HepG2 (cell line): Measurements from ENCODE around the gene RILP. TPM values are rescaled to one million over a fixed set of nuclear protein-coding genes. Genes with fewer than 3 reads are reported as not detected.

ENCODE experiments used
- ARNTL ChIP-seq: sonication (generic); formaldehyde crosslinking; IDR thresholded peaks from 2 replicates; pipeline ENCODE4 v1.4.0; 2020; ENCODE audit warnings: mild to moderate bottlenecking, missing genetic modification reagents
- CREM ChIP-seq, 2 experiments: sonication (generic) in 1 of 2; formaldehyde crosslinking in 1 of 2; IDR thresholded peaks; 2 replicates each; pipeline versions ENCODE4 v1.4.0 to v1.6.1; 2016 to 2020; ENCODE audit warnings: antibody characterized with exemption in 1 of 2, mild to moderate bottlenecking in 1 of 2, missing genetic modification reagents in 1 of 2
- FOXK1 ChIP-seq: sonication (generic); formaldehyde crosslinking; IDR thresholded peaks from 2 replicates; pipeline ENCODE4 v1.4.0; 2020; ENCODE audit warnings: low read depth, missing genetic modification reagents, borderline replicate concordance
- GABPA ChIP-seq, 2 experiments: IDR thresholded peaks; 2 replicates each; pipeline ENCODE4 v1.6.1; 2011 to 2016; ENCODE audit warnings: low read depth in 2 of 2, low read length in 1 of 2, missing biosample characterization in 1 of 2, missing genetic modification characterization in 1 of 2
- IRF2 ChIP-seq: IDR thresholded peaks from 2 replicates; pipeline ENCODE4 v1.6.1; 2018; ENCODE audit warnings: missing genetic modification reagents, missing compliant biosample characterization
- MED13 ChIP-seq: sonication (generic); formaldehyde crosslinking; IDR thresholded peaks from 2 replicates; pipeline ENCODE4 v1.5.0; 2020; ENCODE audit warnings: missing genetic modification reagents
- NFYB ChIP-seq: sonication (generic); formaldehyde crosslinking; IDR thresholded peaks from 2 replicates; pipeline ENCODE4 v1.4.0; 2020; ENCODE audit warnings: missing genetic modification reagents
- NR2F6 ChIP-seq, 2 experiments: IDR thresholded peaks; 2 replicates each; pipeline ENCODE4 v1.6.1; 2016; ENCODE audit warnings: antibody characterized with exemption in 1 of 2, mild to moderate bottlenecking in 1 of 2
- PAWR ChIP-seq: sonication (generic); formaldehyde crosslinking; IDR thresholded peaks from 2 replicates; pipeline ENCODE4 v1.4.0; 2020; ENCODE audit warnings: missing genetic modification reagents, mild to moderate bottlenecking, borderline replicate concordance
- RXRB ChIP-seq: IDR thresholded peaks from 2 replicates; pipeline ENCODE4 v1.6.1; 2016; ENCODE audit warnings: borderline replicate concordance, missing genetic modification reagents, missing compliant biosample characterization
- STAT5B ChIP-seq: sonication (generic); formaldehyde crosslinking; IDR thresholded peaks from 2 replicates; pipeline ENCODE4 v1.4.0; 2020; ENCODE audit warnings: missing genetic modification reagents
- TMF1 ChIP-seq: sonication (generic); formaldehyde crosslinking; IDR thresholded peaks from 2 replicates; pipeline ENCODE4 v1.8.1; 2022; ENCODE audit warnings: low read depth, missing genetic modification reagents
- ZNF121 ChIP-seq: sonication (generic); formaldehyde crosslinking; IDR thresholded peaks from 2 replicates; pipeline ENCODE4 v1.5.0; 2020; ENCODE audit warnings: mild to moderate bottlenecking, missing genetic modification reagents
- ZNF138 ChIP-seq: sonication (generic); formaldehyde crosslinking; IDR thresholded peaks from 2 replicates; pipeline ENCODE4 v1.5.0; 2020; ENCODE audit warnings: mild to moderate bottlenecking, low read depth, missing genetic modification reagents
- ZNF451 ChIP-seq: sonication (generic); formaldehyde crosslinking; IDR thresholded peaks from 2 replicates; pipeline ENCODE4 v1.5.0; 2020; ENCODE audit warnings: mild to moderate bottlenecking, missing genetic modification reagents
- ZNF468 ChIP-seq: sonication (generic); formaldehyde crosslinking; IDR thresholded peaks from 2 replicates; pipeline ENCODE4 v1.8.0; 2022; ENCODE audit warnings: mild to moderate bottlenecking, moderate library complexity, missing genetic modification reagents
- ZNF543 ChIP-seq: sonication (generic); formaldehyde crosslinking; IDR thresholded peaks from 2 replicates; pipeline ENCODE4 v1.4.0; 2020; ENCODE audit warnings: mild to moderate bottlenecking, missing genetic modification reagents
- ZNF546 ChIP-seq: sonication (generic); formaldehyde crosslinking; conservative IDR thresholded peaks from 2 replicates; pipeline ENCODE4 v1.8.1; 2023; ENCODE audit warnings: mild to moderate bottlenecking, missing genetic modification reagents
- ZNF562 ChIP-seq: sonication (generic); formaldehyde crosslinking; IDR thresholded peaks from 2 replicates; pipeline ENCODE4 v1.8.0; 2022; ENCODE audit warnings: missing genetic modification reagents, borderline replicate concordance
- ZNF563 ChIP-seq: sonication (generic); formaldehyde crosslinking; IDR thresholded peaks from 2 replicates; pipeline ENCODE4 v1.8.0; 2022; ENCODE audit warnings: mild to moderate bottlenecking, moderate library complexity, missing genetic modification reagents
- ZNF570 ChIP-seq: sonication (generic); formaldehyde crosslinking; IDR thresholded peaks from 2 replicates; pipeline ENCODE4 v1.4.0; 2020; ENCODE audit warnings: mild to moderate bottlenecking, missing genetic modification reagents, borderline replicate concordance
- ZNF598 ChIP-seq: sonication (generic); formaldehyde crosslinking; IDR thresholded peaks from 2 replicates; pipeline ENCODE4 v1.5.1; 2020; ENCODE audit warnings: mild to moderate bottlenecking, missing genetic modification reagents, borderline replicate concordance
- ZNF720 ChIP-seq: sonication (generic); formaldehyde crosslinking; IDR thresholded peaks from 2 replicates; pipeline ENCODE4 v1.4.0; 2020; ENCODE audit warnings: missing genetic modification reagents
- polyA plus RNA-seq, 8 experiments: library from polyadenylated mRNA; depleted of rRNA in 3 of 8; stranded (reverse) in 7 of 8; unstranded in 1 of 8; fragments of >200 nt; fragmentation: Illumina TruSeq in 4 of 8; extraction: Trizol in 4 of 8; gene quantifications; 2 replicates each; pipeline versions ENCODE4 v1.2.1 to v1.2.3, GENCODE V29; 2011 to 2016; ENCODE audit warnings: low read depth in 4 of 8, missing spikeins in 1 of 8, mixed read lengths in 1 of 8; ENCODE audit not compliant: insufficient read depth in 1 of 8
- total RNA-seq, 5 experiments: library from RNA; depleted of rRNA; stranded (reverse); fragments of >200 nt; fragmentation: Illumina TruSeq; extraction: Trizol; gene quantifications; 2 replicates each; pipeline ENCODE4 v1.2.3, GENCODE V29; 2016; ENCODE audit warnings: low read depth in 1 of 5
- TF ChIP-seq, protein P1 (sequence below): sonication (generic); formaldehyde crosslinking; IDR thresholded peaks from 2 replicates; pipeline ENCODE4 v1.4.0; 2020; ENCODE audit warnings: missing genetic modification reagents, borderline replicate concordance
- TF ChIP-seq, protein P2 (sequence below): sonication (generic); formaldehyde crosslinking; conservative IDR thresholded peaks from 2 replicates; pipeline ENCODE4 v1.4.0; 2020; ENCODE audit warnings: missing genetic modification reagents

RILP gene
- total and polyA plus RNA-seq, 2 of the 13 experiments (the other 11 are each of a cell fraction or from before 2014, with no cell fraction given) = 6.6 to 8.1 TPM

DNA sequence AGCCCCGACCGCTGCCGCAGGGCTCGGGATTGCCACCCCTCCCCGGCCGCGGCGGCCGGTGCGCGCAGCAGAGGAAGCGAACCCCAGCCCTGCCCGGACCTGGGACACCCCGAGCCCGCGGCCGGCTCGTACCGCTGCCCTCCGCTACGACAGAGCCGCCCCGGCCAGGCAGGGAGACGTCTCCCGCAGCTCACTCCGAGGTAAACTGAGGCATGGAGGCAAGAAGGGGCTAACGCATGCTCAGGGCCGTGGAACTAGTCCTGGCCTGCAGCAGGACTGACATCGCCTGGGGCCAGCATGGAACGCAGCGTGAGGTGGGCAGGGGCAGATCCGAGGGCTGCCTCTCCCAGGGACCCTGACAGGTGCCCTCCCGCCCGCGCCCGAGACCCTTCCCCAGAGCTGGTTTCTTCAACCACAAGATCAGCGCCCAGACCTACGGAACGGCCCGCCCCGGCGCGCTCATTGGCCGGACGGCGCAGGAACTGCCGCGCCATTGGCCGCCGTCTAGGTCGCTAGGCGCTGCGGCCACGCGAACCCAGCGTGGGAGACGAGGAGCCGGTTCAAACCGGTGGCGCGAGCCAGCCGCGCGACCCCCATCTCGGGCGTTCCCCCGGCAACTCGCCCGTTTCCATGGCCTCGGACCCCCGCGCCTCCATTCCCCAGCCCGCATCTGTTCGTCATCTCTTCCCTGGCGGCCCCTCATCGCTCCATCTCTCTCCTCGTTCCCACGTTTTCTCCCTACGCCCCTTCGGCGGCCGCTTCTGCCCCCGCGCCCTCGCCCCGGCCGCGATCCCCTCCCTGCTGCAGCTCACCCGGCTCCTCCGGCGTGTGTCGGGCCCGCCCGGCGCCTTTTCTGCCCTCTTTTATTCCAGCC is 21.4 kb downstream of the RILP start, which contains the start of gene SLC43A2 (continued):
- TF ChIP-seq, protein P1, sequence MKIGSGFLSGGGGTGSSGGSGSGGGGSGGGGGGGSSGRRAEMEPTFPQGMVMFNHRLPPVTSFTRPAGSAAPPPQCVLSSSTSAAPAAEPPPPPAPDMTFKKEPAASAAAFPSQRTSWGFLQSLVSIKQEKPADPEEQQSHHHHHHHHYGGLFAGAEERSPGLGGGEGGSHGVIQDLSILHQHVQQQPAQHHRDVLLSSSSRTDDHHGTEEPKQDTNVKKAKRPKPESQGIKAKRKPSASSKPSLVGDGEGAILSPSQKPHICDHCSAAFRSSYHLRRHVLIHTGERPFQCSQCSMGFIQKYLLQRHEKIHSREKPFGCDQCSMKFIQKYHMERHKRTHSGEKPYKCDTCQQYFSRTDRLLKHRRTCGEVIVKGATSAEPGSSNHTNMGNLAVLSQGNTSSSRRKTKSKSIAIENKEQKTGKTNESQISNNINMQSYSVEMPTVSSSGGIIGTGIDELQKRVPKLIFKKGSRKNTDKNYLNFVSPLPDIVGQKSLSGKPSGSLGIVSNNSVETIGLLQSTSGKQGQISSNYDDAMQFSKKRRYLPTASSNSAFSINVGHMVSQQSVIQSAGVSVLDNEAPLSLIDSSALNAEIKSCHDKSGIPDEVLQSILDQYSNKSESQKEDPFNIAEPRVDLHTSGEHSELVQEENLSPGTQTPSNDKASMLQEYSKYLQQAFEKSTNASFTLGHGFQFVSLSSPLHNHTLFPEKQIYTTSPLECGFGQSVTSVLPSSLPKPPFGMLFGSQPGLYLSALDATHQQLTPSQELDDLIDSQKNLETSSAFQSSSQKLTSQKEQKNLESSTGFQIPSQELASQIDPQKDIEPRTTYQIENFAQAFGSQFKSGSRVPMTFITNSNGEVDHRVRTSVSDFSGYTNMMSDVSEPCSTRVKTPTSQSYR (CRISPR knock-in tag) = no peak
- 0 out of 2 replicates have a peak, but pooled peaks have one; percentile 42 for TF ChIP-seq ZNF546 (CRISPR knock-in tag)
- TF ChIP-seq ZNF563 (CRISPR knock-in tag) = no peak
- 0 out of 2 replicates have a peak, but pooled peaks have one; percentile 54 for TF ChIP-seq ZNF138
- TF ChIP-seq ZNF562 (CRISPR knock-in tag) = no peak
- TF ChIP-seq ZNF451 (CRISPR knock-in tag) = peak; percentile 58; the same call in 1 of the 2 replicates
- TF ChIP-seq CREM (IDR thresholded peaks at IDR 0.05) = no peak
- no peak for TF ChIP-seq CREM (CRISPR knock-in tag; IDR thresholded peaks at IDR 0.05)
- no peak for TF ChIP-seq FOXK1 (CRISPR knock-in tag)
- no peak for TF ChIP-seq ZNF598 (CRISPR knock-in tag)
- no peak for TF ChIP-seq NR2F6 (IDR thresholded peaks at IDR 0.05)
- 0 out of 2 replicates have a peak, but pooled peaks have one; percentile 7 for TF ChIP-seq NR2F6 (CRISPR knock-in tag; IDR thresholded peaks at IDR 0.05)
- TF ChIP-seq MED13 (CRISPR knock-in tag) = peak; percentile 16; the same call in 1 of the 2 replicates
- TF ChIP-seq RXRB = no peak
- TF ChIP-seq, protein P2, sequence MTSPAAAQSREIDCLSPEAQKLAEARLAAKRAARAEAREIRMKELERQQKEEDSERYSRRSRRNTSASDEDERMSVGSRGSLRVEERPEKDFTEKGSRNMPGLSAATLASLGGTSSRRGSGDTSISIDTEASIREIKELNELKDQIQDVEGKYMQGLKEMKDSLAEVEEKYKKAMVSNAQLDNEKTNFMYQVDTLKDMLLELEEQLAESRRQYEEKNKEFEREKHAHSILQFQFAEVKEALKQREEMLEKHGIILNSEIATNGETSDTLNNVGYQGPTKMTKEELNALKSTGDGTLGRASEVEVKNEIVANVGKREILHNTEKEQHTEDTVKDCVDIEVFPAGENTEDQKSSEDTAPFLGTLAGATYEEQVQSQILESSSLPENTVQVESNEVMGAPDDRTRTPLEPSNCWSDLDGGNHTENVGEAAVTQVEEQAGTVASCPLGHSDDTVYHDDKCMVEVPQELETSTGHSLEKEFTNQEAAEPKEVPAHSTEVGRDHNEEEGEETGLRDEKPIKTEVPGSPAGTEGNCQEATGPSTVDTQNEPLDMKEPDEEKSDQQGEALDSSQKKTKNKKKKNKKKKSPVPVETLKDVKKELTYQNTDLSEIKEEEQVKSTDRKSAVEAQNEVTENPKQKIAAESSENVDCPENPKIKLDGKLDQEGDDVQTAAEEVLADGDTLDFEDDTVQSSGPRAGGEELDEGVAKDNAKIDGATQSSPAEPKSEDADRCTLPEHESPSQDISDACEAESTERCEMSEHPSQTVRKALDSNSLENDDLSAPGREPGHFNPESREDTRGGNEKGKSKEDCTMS (CRISPR knock-in tag) = no peak
- peak; percentile 17; the same call in 1 of the 2 replicates for TF ChIP-seq GABPA (IDR thresholded peaks at IDR 0.05; ENCODE audit: low read depth, low read length)
- TF ChIP-seq GABPA (CRISPR knock-in tag; IDR thresholded peaks at IDR 0.05; ENCODE audit: low read depth) = no peak
- TF ChIP-seq ZNF121 (CRISPR knock-in tag) = no peak
- TF ChIP-seq ZNF570 (CRISPR knock-in tag) = no peak
- peak; percentile 43; the same call in 1 of the 2 replicates for TF ChIP-seq ARNTL
- TF ChIP-seq STAT5B = no peak
- TF ChIP-seq ZNF720 (CRISPR knock-in tag) = no peak
- peak; percentile 22 for TF ChIP-seq TMF1 (CRISPR knock-in tag)
- no peak for TF ChIP-seq PAWR (CRISPR knock-in tag)
- TF ChIP-seq ZNF543 = no peak; the same call in 1 of the 2 replicates
- peak; percentile 92 for TF ChIP-seq NFYB (CRISPR knock-in tag)
- no peak; the same call in 1 of the 2 replicates for TF ChIP-seq ZNF468 (CRISPR knock-in tag)
- TF ChIP-seq IRF2 = no peak
